Lower leg skin (tissue), 4 donors: Measurements from ENCODE around the gene ZC3H18. TPM values are rescaled to one million over a fixed set of nuclear protein-coding genes. Genes with fewer than 3 reads are reported as not detected.

Source experiments
- DNase-seq, 2 donors: peaks; one replicate each; pipeline ENCODE4 v3.0.0-alpha.2; 2019; ENCODE audit warnings: low spot score in 2 of 2
- H3K4me3 ChIP-seq: fragments of 200-600 bp; sonication (generic); 2 replicates; pipeline ENCODE4 v1.5.1; 2017; ENCODE audit warnings: mild to moderate bottlenecking, low read depth; ENCODE audit not compliant: poor library complexity, severe bottlenecking
- CTCF ChIP-seq, 3 donors: fragments of 450-650 bp; IDR thresholded peaks; one replicate each; pipeline ENCODE4 v1.5.1; 2016; ENCODE audit warnings: antibody characterized with exemption in 3 of 3, mild to moderate bottlenecking in 3 of 3, moderate library complexity in 2 of 3
- POLR2A ChIP-seq, 2 donors: fragments of 450-650 bp; IDR thresholded peaks; one replicate each; pipeline ENCODE4 v1.6.1; 2016 to 2017; ENCODE audit warnings: antibody characterized with exemption in 2 of 2, mild to moderate bottlenecking in 1 of 2, moderate library complexity in 1 of 2
- WGBS, 2 donors: methylation state at CpG; one replicate each; pipeline ENCODE4 v1.1.5; 2018; 5-methylcytosine and 5-hydroxymethylcytosine counted together
- intact Hi-C: fragments of 100-400 bp; cut with DNase I; formaldehyde crosslinking; loops from one replicate; pipeline ENCODE4 v1.15.0; 2023; ENCODE audit warnings: low total_unique reads
- total RNA-seq, 4 donors: library from RNA; depleted of rRNA; stranded (reverse); fragments of >200 nt; gene quantifications; one replicate each; pipeline ENCODE4 v1.1.0, GENCODE V29; 2016

The ZC3H18 gene
- total RNA-seq, 4 donors from 2014 or later = 16.5 to 32.3 (median 18.5) TPM

DNA sequence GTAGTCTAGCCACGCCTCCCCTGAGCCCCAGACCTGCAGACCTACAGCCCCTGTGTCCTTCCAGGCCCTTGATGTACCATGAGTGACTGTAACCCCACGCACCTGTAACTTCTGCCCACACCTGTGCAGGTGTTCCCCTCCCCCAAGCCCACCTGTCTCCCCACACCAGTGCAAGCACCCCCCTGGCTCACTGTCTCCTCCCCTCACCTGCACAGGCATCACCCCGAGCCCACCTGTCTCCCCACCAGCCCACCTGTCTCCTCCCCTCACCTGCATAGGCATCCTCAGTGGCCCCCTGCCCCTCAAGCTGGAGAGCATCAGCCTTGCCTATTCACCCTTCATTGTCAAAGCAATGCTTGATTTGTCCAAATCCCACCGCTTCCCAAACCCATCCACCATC lies 32.3 kb upstream of the ZC3H18 start:
- WGBS, 2 donors = 71 to 75% methylated on average over 4 of the region's 4 CpGs

GRCh38 chr16:88538366-88539060 lies 31.7 kb upstream of the ZC3H18 start:
- H3K4me3 ChIP-seq = no peak overlapping the region
- intact Hi-C loops = no loop called here
- DNase-seq = no peak
- TF ChIP-seq POLR2A (IDR thresholded peaks at IDR 0.05) = no peak
- no peak for TF ChIP-seq CTCF (IDR thresholded peaks at IDR 0.05)
- 51 to 59% methylated on average over 23 of the region's 23 CpGs for WGBS, 2 donors

More for the DNA sequence above, 32.3 kb upstream of the ZC3H18 start:
- intact Hi-C loops = no loop called here
- H3K4me3 ChIP-seq = no peak overlapping the region
- TF ChIP-seq CTCF (IDR thresholded peaks at IDR 0.05) (no peak), POLR2A (IDR thresholded peaks at IDR 0.05) (no peak)
- DNase-seq = no peak

DNA sequence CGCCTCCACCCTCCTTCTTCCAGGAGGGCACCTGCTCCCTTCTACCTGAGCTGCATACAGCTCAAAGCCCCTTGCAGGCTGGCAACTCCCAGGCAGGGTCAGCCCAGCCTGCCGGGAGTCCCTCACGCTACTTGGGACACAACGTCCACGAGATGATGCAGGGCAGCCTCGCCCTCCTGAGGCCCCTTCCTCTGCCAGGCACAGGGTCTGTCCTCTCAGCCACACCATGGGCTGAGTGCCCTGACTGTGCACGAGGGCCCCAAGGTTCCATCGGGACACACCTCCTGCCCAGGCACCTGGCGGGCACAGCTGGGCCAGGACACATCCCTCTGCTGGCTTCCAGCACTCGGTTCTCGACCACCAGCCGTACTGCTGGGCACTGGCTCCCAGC lies 30.9 kb upstream of the ZC3H18 start:
- DNase-seq = no peak
- H3K4me3 ChIP-seq = no peak overlapping the region
- 54 to 60% methylated on average over 10 to 12 of the region's 12 CpGs for WGBS, 2 donors
- intact Hi-C loops = no loop called here
- TF ChIP-seq CTCF (IDR thresholded peaks at IDR 0.05) (no peak), POLR2A (IDR thresholded peaks at IDR 0.05) (no peak)

DNA sequence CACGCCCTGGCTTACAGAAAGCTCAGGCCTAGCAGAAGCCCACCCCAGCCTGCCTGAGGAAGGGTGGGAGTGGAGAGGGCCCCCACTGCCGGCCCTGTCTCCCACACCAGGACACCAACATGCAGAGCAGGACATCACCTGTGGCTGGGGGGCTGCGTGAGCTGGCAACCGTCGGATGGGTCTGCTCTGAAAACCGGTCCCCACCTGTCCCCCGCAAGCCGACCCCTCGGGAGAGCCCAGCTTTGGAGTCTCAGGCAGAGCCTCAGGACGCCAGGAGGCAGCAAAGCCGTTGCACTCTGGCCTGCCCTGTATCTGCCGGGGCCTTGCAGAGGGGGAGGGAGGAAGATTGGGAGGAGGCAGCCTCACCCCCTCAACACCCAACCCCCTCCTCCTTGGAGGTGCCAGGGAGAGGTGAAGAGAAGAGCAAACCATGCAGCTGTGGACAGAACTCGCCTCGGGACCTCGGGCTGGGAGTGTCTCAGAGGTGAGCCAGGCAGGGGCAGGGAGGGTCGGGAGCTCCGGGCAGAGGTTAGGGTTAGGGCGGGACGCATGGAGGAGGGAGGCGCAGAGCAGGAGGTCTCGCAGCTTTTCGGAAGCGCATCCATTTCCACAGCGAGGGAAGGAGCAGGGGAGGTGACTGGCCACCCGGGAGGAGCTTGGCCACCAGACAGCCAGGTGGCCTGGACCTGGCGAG lies 30.4 kb upstream of the ZC3H18 start:
- intact Hi-C loops = no loop called here
- H3K4me3 ChIP-seq = no peak overlapping the region
- no peak for TF ChIP-seq POLR2A (IDR thresholded peaks at IDR 0.05)
- no peak for TF ChIP-seq CTCF (IDR thresholded peaks at IDR 0.05)
- WGBS, 2 donors = 24 to 44% methylated on average over 23 to 24 of the region's 26 CpGs
- DNase-seq = no peak

- H3K4me3 ChIP-seq = no peak overlapping the region
- intact Hi-C loops = no loop called here
- TF ChIP-seq POLR2A (IDR thresholded peaks at IDR 0.05) (no peak), CTCF (IDR thresholded peaks at IDR 0.05) (no peak)
- no peak for DNase-seq
- 62 to 72% methylated on average over 12 to 19 of the region's 20 CpGs for WGBS, 2 donors
These were observed 29.7 kb upstream of the ZC3H18 start for GRCh38 chr16:88540346-88540977.
